Superior temporal gyrus (tissue), 1 donor: ENCODE data around the gene ATP7B.
"Not testable (repeated sequence)": the region's sequence is repeated elsewhere in the genome, so short reads cannot be mapped to it uniquely, and the experiment has no call there.

Experiments used
- DNase-seq: peaks from one replicate; pipeline ENCODE4 v3.0.0-alpha.2; 2016; ENCODE audit errors: extremely low spot score

Gene ATP7B

GRCh38 chr13:51922771-51923480 is 88.3 kb downstream of the ATP7B start:
- no peak for DNase-seq

DNA sequence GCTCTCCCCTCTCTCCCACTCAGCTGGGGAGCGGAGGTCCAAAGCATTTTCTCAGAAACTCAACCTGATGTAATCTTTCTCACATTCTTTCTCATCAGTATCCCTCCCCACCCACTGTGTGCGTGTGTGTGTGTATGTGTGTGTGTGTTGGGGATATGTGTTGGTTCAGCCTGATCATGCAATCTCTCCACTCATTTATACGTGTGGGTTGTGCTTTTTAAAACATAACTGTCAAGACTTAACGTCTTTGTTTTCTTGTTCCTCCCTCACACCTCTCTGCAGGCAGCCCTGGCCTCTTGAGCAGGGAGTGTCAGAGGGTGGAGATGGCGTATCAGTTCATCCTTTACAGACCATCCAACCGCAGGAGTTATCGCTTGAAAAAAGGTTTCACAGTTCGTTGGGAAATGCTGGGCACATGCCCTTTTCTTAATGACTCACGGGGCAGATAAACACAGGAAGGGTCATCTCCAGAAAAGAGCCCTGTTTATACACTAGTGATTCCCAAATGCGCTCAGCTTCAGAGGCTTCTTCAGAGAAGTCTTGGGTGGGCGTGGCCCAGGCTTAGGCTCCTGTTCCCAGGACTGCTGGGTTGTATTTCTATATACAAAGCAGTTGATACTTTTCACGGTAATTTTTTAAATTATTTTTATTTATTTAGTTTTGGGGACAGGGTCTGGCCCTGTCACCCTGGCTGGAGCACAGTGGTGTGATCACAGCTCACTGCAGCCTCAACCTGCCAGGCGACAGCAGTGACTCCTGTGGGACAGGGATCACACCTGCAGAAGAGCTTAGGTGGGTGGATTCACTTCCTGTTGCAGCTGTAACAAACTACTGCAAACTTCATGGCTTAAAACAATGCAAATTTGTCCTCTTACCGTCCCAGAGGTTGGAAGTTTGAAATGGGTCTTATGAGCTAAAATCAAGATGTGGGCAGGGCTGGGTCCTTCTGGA is 89.2 kb downstream of the ATP7B start:
- no peak for DNase-seq

GRCh38 chr13:51920786-51921185 is 90.5 kb downstream of the ATP7B start:
- DNase-seq: no peak

GRCh38 chr13:51920267-51920666 is 91.0 kb downstream of the ATP7B start:
- no peak for DNase-seq

DNA sequence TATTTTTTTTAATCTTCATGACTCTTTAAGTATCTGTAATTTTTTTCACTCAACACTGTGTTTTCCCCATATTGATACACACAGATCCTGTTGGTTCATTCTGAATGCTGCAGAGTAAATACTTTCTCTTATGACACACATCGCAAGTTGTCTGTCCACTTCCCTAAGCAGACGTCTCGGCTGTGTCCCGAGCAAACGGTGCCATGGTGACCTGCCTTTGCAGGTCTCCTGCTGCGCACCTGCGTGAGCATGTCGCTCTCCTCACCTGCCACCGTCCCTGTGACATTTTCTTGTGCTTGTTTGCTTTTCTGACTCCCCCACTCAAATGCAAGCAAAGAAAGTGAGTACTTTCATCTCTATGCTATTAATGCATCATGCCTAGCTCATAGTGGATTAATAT is 91.7 kb downstream of the ATP7B start:
- DNase-seq: no peak

GRCh38 chr13:51916962-51917361 is 94.3 kb downstream of the ATP7B start:
- no peak for DNase-seq

DNA sequence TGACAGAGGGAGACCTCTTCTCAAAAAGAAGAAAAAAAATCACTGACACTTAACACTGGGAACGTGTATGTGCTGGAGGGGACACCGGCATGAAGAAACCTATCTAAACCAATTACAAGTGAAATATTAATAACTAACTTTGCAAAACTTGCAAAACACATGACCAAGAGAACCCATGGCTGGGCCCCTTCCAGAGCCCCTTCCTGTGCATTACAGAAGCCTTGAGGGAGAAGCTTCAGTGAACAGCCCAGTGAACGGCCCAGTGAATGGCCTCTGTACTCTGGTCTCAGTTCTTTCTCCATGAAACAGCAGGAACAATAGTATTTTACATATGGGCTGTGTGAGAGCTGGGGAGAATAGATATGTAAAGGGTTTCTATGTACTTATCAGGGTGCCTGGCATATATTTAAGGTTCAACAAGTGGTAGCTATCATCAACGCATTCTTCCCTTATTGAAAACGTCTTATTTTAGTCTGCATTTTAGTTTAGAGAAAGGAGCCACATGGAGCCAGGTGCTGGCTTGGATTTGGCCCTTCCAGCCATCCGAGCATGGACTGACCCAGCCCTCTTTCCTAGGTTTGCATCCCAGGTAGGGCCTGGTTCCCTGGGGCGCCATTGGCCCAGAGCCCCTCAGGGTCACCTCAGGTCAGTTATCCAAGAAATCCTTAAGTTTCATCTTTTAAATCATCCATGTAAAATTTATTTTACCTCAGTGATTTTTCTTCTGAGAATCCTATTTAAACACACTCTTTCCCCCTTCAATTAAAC is 95.0 kb downstream of the ATP7B start:
- no peak for DNase-seq

DNA sequence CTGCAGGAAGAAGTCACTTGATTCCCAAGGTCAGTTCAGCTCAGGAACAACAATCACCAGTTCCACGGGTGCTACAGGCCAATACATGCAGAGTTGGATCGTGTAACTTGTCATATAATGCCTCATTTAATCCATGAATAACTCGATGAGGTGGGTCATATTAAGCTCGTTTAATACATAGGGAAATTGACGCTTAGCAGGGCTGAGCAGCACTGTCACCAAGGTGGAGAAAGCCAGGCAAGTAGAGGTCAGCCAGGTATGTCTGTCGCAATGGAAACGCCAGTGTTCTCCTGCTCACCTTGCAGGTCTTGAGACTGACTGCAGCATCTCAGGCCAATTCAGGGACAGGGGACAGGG is 97.1 kb downstream of the ATP7B start:
- DNase-seq: no peak

GRCh38 chr13:51913421-51914136 is 97.7 kb downstream of the ATP7B start:
- peak; percentile 41 for DNase-seq

DNA sequence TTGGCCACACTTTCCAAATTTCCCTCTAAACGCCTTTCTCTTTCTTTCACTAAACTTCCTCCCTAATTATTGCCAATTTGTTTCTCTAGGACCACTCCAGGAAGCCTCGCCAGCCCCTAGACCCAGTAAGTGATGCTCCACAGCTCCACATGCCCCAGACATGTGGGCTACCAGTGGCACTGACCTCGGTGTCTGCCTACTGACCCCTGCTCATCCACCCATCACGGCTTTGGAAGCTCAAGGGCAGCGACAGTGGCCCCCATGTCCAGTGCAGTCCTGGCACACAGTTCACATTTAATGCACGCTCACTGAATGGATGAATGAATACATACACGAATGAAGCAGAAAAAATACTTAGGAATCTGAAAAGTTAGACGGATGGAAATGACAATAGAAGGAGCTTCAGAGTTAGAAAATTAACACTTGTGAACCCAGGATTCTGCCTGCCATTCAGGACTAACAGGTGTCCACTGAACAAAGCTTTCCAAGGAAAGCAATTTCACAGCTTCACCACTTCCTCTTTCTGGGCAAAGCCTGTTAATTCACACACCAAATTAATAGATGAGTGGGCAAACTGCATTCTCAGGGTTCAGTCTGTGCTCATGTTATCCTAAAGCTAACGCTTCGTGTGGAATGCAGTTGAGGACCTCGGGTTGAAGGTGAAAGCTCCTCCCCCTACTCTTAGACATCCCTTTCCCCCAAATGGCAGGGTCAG is 98.6 kb downstream of the ATP7B start:
- DNase-seq: no peak

DNA sequence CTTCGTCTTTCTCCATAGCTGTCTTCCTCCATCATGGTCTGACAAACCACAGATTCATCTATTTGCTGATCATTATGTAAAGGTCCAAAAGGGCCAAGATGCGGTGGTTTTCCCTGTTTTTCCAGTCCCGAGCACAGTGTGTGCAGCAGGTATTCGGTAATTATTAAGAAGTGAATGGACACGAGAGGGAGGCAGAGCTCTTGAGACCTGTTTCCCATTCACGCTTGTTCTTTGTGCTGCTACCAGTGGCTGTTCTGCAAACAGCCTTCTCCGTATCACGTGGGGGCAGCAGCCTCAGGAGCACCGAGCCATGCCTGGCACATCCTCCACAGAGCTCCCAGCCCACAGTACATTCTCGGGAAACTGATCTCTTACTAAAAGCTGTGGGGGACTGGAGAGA is 99.2 kb downstream of the ATP7B start:
- peak; percentile 77 for DNase-seq

DNA sequence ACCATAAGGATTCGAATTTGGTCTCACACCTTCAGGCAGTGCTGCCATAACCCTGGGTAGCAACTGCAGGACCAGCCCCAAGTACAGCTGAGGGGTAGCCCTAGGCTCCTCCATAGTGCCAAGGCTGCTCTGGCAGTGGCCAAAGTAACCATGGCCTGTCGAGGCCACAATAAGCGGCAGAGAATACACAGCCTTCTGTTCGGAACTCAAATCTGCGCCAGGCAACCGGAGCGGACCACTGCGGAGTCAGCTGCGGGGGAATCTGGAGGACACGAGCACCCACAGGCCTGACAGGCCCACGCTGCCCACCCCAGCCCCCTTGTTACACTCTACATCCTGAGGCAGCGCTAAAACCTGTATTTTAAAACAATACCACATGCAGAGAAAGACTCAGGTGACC is 100.7 kb downstream of the ATP7B start:
- DNase-seq: no peak

DNA sequence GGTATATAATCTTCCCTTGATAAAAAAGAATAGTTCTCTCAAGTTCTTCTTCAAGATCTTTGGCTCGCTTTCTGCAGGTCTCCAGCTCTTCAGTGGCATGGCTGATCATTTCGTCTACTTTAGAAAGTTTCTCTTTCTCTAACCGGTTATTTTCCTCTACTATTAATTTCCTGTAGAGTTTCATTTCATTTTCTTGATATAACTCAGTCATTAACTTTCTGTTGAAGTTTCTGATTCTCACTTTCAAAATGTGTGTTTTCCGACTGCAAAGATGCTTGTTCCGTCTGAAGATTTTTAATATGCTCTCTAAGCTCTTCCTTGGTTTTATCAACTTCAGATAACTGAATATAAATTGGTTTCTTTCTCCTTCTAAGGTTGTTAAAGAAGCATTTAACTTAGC is 102.0 kb downstream of the ATP7B start:
- DNase-seq: not testable (repeated sequence)

GRCh38 chr13:51907040-51907732 is 104.1 kb downstream of the ATP7B start:
- DNase-seq: no peak

GRCh38 chr13:51906581-51906980 is 104.7 kb downstream of the ATP7B start:
- no peak for DNase-seq

DNA sequence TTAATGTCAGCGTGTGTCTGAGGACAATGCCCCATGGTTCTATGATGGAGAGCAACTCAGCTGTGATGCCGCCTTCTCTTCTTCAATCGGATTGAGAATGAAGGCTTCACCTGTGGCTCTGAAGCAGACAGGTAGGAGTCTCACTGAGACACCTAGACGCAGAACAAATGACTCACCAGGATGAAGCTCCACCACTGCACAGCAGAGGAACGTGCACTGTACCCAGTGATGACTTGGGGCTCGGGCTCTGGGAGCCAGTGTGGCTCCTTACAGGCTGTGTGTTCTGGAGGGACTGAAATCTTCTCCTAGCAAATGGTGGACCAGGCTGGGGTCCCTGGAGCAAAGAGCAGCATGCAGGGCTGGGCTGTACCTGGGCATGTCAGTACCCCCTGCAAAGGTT is 105.5 kb downstream of the ATP7B start:
- DNase-seq: no peak

- DNase-seq: no peak
Measured at GRCh38 chr13:51902776-51903175, 108.5 kb downstream of the ATP7B start.

DNA sequence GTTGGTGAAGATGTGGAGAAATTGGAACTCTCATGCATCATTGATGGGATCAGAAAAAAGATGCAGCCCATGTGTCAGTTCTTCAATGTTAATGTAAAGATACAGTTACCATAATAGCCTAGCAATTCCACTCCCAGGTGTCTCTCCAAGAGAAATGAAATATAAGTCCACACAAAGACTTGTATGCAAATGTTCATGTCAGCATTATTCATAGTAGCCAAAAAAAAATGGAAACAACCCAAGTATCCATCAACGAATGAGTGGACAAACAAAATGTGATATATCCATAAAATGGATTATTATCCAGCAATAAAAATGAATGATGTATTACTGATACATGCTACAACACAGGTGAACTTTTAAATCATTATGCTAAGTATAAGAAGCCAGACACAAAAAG is 110.8 kb downstream of the ATP7B start:
- DNase-seq: no peak

- DNase-seq: peak; percentile 55
Measured at GRCh38 chr13:51895906-51896888, 115.1 kb downstream of the ATP7B start.
